Measurements from ENCODE around the gene JAZF1.

Gene JAZF1

GRCh38 chr7:28091190-28091589, 89.4 kb downstream of the JAZF1 start:
- Histone ChIP-seq H3K36me3 (ENCODE audit: insufficient read depth) (no peaks in the 10 kb centered on the region), H3K4me3 (IDR thresholded peaks at IDR 0.05; ENCODE audit: insufficient read depth, low read depth, low read length) (no peak overlapping the region), H2AFZ (ENCODE audit: low read depth) (no peak overlapping the region), H3K27me3 (ENCODE audit: insufficient read depth, low read depth) (no peaks in the 10 kb centered on the region), H3K4me1 (ENCODE audit: low read depth, poor library complexity, severe bottlenecking) (peaks cover 57% of the 10 kb centered on the region), H3K79me2 (ENCODE audit: insufficient read depth, low read depth) (no peaks in the 10 kb centered on the region; the same call in 1 of the 2 replicates), H3K4me2 (no peak overlapping the region), H3K9ac (no peak overlapping the region), H3K27ac (no peak overlapping the region), H4K20me1 (ENCODE audit: insufficient read depth) (no peaks in the 10 kb centered on the region)
- TF ChIP-seq CTCF (conservative IDR thresholded peaks at IDR 0.05; ENCODE audit: low read depth, low read length): no peak

- Histone ChIP-seq H3K4me1 (ENCODE audit: low read depth, poor library complexity, severe bottlenecking) (peaks cover 77% of the 10 kb centered on the region), H4K20me1 (ENCODE audit: insufficient read depth) (no peaks in the 10 kb centered on the region), H3K4me2 (peak overlapping the region; percentile 79), H3K27ac (peak overlapping the region; percentile 72), H3K79me2 (ENCODE audit: insufficient read depth, low read depth) (peaks cover 4% of the 10 kb centered on the region; the same call in 1 of the 2 replicates), H2AFZ (ENCODE audit: low read depth) (no peak overlapping the region), H3K9ac (no peak overlapping the region), H3K4me3 (IDR thresholded peaks at IDR 0.05; ENCODE audit: insufficient read depth, low read depth, low read length) (no peak overlapping the region), H3K27me3 (ENCODE audit: insufficient read depth, low read depth) (no peaks in the 10 kb centered on the region), H3K36me3 (ENCODE audit: insufficient read depth) (no peaks in the 10 kb centered on the region)
- TF ChIP-seq CTCF (conservative IDR thresholded peaks at IDR 0.05; ENCODE audit: low read depth, low read length): no peak
Observed at GRCh38 chr7:28088901-28089714, 91.5 kb downstream of the JAZF1 start.

- Histone ChIP-seq H3K9ac (peak overlapping the region; percentile 13; the same call in 1 of the 2 replicates), H3K27me3 (ENCODE audit: insufficient read depth, low read depth) (no peaks in the 10 kb centered on the region), H3K4me2 (peak overlapping the region; percentile 79), H3K4me1 (ENCODE audit: low read depth, poor library complexity, severe bottlenecking) (peaks cover 75% of the 10 kb centered on the region), H3K27ac (peak overlapping the region; percentile 72), H3K36me3 (ENCODE audit: insufficient read depth) (no peaks in the 10 kb centered on the region), H3K79me2 (ENCODE audit: insufficient read depth, low read depth) (peaks cover 4% of the 10 kb centered on the region; the same call in 1 of the 2 replicates), H3K4me3 (IDR thresholded peaks at IDR 0.05; ENCODE audit: insufficient read depth, low read depth, low read length) (no peak overlapping the region), H4K20me1 (ENCODE audit: insufficient read depth) (no peaks in the 10 kb centered on the region), H2AFZ (ENCODE audit: low read depth) (peak overlapping the region; percentile 15; the same call in 1 of the 2 replicates)
- TF ChIP-seq CTCF (conservative IDR thresholded peaks at IDR 0.05; ENCODE audit: low read depth, low read length): no peak
Observed at GRCh38 chr7:28088032-28088431, 92.6 kb downstream of the JAZF1 start.

GRCh38 chr7:28086198-28086597, 94.4 kb downstream of the JAZF1 start:
- H3K4me3 ChIP-seq (IDR thresholded peaks at IDR 0.05; ENCODE audit: insufficient read depth, low read depth, low read length): no peak overlapping the region
- peak overlapping the region; percentile 72 for H3K27ac ChIP-seq
- peaks cover 71% of the 10 kb centered on the region for H3K4me1 ChIP-seq (ENCODE audit: low read depth, poor library complexity, severe bottlenecking)
- peak overlapping the region; percentile 11; the same call in 1 of the 2 replicates for H3K9ac ChIP-seq
- H3K79me2 ChIP-seq (ENCODE audit: insufficient read depth, low read depth): peaks cover 4% of the 10 kb centered on the region; the same call in 1 of the 2 replicates
- H3K27me3 ChIP-seq (ENCODE audit: insufficient read depth, low read depth): no peaks in the 10 kb centered on the region
- H3K36me3 ChIP-seq (ENCODE audit: insufficient read depth): no peaks in the 10 kb centered on the region
- peak overlapping the region; percentile 79 for H3K4me2 ChIP-seq
- 0 out of 2 replicates have a peak overlapping the region, but pooled peaks have one; percentile 5 for H2AFZ ChIP-seq (ENCODE audit: low read depth)
- H4K20me1 ChIP-seq (ENCODE audit: insufficient read depth): no peaks in the 10 kb centered on the region
- TF ChIP-seq CTCF (conservative IDR thresholded peaks at IDR 0.05; ENCODE audit: low read depth, low read length): no peak
